MM.1S (cell line): ENCODE results near the gene SH2D2A.

Experiments used
- DNase-seq: peaks from one replicate; pipeline ENCODE4 v3.0.0-alpha.2; 2015
- H2AFZ ChIP-seq: fragments of 300-600 bp; sonication (generic); 2 replicates; pipeline ENCODE4 v1.6.0; 2016; ENCODE audit warnings: antibody characterized with exemption, low read length
- H3F3A ChIP-seq: fragments of 300-600 bp; sonication (generic); 2 replicates; pipeline ENCODE4 v1.6.1; 2016; ENCODE audit warnings: mild to moderate bottlenecking, antibody characterized with exemption, low read length, moderate library complexity, mixed read lengths; ENCODE audit not compliant: insufficient read depth
- H3K27ac ChIP-seq: fragments of 300-600 bp; sonication (generic); 2 replicates; pipeline ENCODE4 v1.5.1; 2016; ENCODE audit warnings: mild to moderate bottlenecking, low read length
- H3K27me3 ChIP-seq: fragments of 300-600 bp; sonication (generic); replicated peaks from 2 replicates; pipeline ENCODE4 v1.6.0; 2016; ENCODE audit warnings: low read length; ENCODE audit not compliant: insufficient read depth
- H3K36me3 ChIP-seq: fragments of 300-600 bp; sonication (generic); replicated peaks from 2 replicates; pipeline ENCODE4 v1.6.1; 2016; ENCODE audit warnings: mild to moderate bottlenecking, low read length, mixed read lengths; ENCODE audit not compliant: insufficient read depth
- H3K4me1 ChIP-seq: fragments of 300-600 bp; sonication (generic); 2 replicates; pipeline ENCODE4 v1.6.1; 2016; ENCODE audit warnings: low read length, mixed read lengths
- H3K4me2 ChIP-seq: fragments of 300-600 bp; sonication (generic); 2 replicates; pipeline ENCODE4 v1.6.0; 2016; ENCODE audit warnings: low read depth, low read length
- H3K4me3 ChIP-seq: fragments of 300-600 bp; sonication (generic); 2 replicates; pipeline ENCODE4 v1.5.1; 2016; ENCODE audit warnings: low read length, mixed read lengths
- H3K79me2 ChIP-seq: fragments of 300-600 bp; sonication (generic); 2 replicates; pipeline ENCODE4 v1.6.1; 2016; ENCODE audit warnings: mixed run types, low read length, mixed read lengths
- H3K9ac ChIP-seq: fragments of 300-600 bp; sonication (generic); 2 replicates; pipeline ENCODE4 v1.6.1; 2016; ENCODE audit warnings: low read length, mixed read lengths
- H3K9me2 ChIP-seq: fragments of 300-600 bp; sonication (generic); replicated peaks from 2 replicates; pipeline ENCODE4 v1.6.1; 2016; ENCODE audit warnings: mild to moderate bottlenecking, low read length, mixed read lengths; ENCODE audit not compliant: insufficient read depth
- H3K9me3 ChIP-seq: fragments of 300-600 bp; sonication (generic); replicated peaks from 2 replicates; pipeline ENCODE4 v1.6.1; 2016; ENCODE audit warnings: mild to moderate bottlenecking, low read length, mixed read lengths; ENCODE audit not compliant: insufficient read depth
- H4K20me1 ChIP-seq: fragments of 300-600 bp; sonication (generic); 2 replicates; pipeline ENCODE4 v1.6.1; 2016; ENCODE audit warnings: mild to moderate bottlenecking, low read length, moderate library complexity, mixed read lengths; ENCODE audit not compliant: insufficient read depth
- EZH2 ChIP-seq: fragments of 300-600 bp; sonication (generic); optimal IDR thresholded peaks from 2 replicates; pipeline ENCODE3; 2017; ENCODE audit warnings: low read depth, mild to moderate bottlenecking, antibody characterized with exemption, low read length, mixed read lengths
- EZH2phosphoT487 ChIP-seq: fragments of 300-600 bp; sonication (generic); IDR thresholded peaks from 2 replicates; pipeline ENCODE4 v1.6.1; 2018; ENCODE audit warnings: antibody characterized with exemption, low read length
- TF ChIP-seq, protein P1 (sequence below): fragments of 300-600 bp; sonication (generic); IDR thresholded peaks from 2 replicates; pipeline ENCODE4 v1.5.1; 2016; ENCODE audit warnings: antibody characterized with exemption, low read length, mixed read lengths

The SH2D2A gene

DNA sequence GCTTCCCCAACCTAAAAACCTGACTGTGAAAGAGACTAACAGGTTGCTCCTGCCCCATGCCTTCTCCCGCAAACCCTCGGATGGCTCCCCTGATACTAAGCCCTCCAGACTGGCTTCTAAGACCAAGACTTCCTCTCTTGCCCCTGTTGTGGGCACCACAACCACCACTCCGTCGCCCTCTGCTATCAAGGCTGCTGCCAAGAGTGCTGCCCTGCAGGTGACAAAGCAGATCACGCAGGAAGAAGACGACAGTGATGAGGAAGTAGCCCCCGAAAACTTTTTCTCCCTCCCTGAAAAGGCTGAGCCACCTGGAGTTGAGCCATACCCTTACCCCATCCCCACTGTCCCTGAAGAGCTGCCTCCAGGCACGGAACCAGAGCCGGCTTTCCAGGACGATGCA is 30.0 kb downstream of the SH2D2A start:
- no peak overlapping the region for H2AFZ ChIP-seq

DNA sequence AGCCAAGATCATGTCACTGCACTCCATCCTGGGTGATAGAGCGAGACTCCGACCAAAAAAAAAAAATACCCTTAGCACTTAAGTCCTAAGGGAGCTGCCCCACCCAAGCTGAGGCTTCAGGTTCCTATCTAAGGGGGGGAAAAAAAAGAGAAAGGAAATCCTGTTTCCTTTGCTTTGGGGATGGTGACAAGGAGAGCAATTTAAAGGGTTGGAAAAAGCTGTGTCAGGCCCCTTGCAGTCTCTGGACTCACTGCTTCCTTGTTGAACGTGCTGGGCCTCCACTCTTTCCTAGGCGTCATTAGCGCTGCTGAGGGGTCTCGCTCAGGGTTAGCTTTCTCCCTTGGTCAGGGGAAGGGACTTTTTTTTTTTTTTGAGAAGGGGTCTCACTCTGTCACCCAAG is 31.2 kb downstream of the SH2D2A start:
- Histone ChIP-seq H3K9me2 (no peaks in the 10 kb centered on the region), H3K9me3 (no peaks in the 10 kb centered on the region), H3K27ac (no peak overlapping the region), H2AFZ (no peak overlapping the region), H3K9ac (no peak overlapping the region), H3K79me2 (peaks cover 47% of the 10 kb centered on the region), H3K36me3 (peaks cover 6% of the 10 kb centered on the region; the same call in 1 of the 2 replicates), H3K4me3 (no peak overlapping the region), H3F3A (no peaks in the 10 kb centered on the region), H4K20me1 (no peaks in the 10 kb centered on the region), H3K4me1 (no peaks in the 10 kb centered on the region), H3K4me2 (no peak overlapping the region), H3K27me3 (no peaks in the 10 kb centered on the region)
- DNase-seq, result no peak
- TF ChIP-seq EZH2, result no peak
- no peak for TF ChIP-seq EZH2phosphoT487
- TF ChIP-seq, protein P1, sequence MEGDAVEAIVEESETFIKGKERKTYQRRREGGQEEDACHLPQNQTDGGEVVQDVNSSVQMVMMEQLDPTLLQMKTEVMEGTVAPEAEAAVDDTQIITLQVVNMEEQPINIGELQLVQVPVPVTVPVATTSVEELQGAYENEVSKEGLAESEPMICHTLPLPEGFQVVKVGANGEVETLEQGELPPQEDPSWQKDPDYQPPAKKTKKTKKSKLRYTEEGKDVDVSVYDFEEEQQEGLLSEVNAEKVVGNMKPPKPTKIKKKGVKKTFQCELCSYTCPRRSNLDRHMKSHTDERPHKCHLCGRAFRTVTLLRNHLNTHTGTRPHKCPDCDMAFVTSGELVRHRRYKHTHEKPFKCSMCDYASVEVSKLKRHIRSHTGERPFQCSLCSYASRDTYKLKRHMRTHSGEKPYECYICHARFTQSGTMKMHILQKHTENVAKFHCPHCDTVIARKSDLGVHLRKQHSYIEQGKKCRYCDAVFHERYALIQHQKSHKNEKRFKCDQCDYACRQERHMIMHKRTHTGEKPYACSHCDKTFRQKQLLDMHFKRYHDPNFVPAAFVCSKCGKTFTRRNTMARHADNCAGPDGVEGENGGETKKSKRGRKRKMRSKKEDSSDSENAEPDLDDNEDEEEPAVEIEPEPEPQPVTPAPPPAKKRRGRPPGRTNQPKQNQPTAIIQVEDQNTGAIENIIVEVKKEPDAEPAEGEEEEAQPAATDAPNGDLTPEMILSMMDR, result no peak

More for the DNA sequence above, 30.0 kb downstream of the SH2D2A start:
- Histone ChIP-seq H3K9ac (no peak overlapping the region), H3K4me2 (no peak overlapping the region), H3K27ac (no peak overlapping the region), H3K27me3 (no peaks in the 10 kb centered on the region), H3K4me1 (no peaks in the 10 kb centered on the region), H3K36me3 (peaks cover 6% of the 10 kb centered on the region; the same call in 1 of the 2 replicates), H3K79me2 (peaks cover 36% of the 10 kb centered on the region), H3K9me2 (no peaks in the 10 kb centered on the region), H3K9me3 (no peaks in the 10 kb centered on the region), H3K4me3 (no peak overlapping the region), H3F3A (no peaks in the 10 kb centered on the region), H4K20me1 (no peaks in the 10 kb centered on the region)
- TF ChIP-seq, protein P1, result no peak
- TF ChIP-seq EZH2 (no peak), EZH2phosphoT487 (no peak)
- DNase-seq, result no peak

DNA sequence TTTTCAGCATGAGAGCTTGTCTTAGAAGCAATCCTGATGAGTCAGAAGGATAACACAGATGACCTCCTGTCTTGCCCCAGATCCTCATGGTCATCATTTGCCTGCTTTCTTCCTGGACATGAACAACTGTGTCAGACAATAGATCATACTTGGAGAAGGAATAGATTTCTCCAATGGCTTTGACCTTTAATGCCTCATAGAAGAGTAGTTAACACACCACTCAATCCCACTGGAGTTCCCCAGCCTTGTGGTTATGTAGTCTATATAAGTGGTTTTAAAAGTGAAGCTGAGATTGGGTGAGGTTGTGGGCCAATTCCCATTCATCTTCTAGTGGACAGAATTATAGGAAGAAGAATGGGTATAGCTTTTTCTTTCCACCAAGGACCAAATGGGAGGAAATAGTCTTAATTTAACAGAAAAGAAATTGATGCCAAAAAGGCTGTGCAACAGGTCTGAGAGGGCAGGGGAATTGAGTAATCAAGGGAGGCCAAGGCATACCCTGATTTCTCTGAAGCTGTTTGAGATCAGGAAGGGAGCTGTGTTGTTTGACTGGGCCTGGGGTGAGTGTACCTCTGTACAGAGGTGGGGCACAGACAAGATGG is 35.0 kb downstream of the SH2D2A start:
- H4K20me1 ChIP-seq, result peaks cover 11% of the 10 kb centered on the region; the same call in 1 of the 2 replicates
- TF ChIP-seq, protein P1, result no peak
- TF ChIP-seq EZH2 (no peak), EZH2phosphoT487 (no peak)
- no peaks in the 10 kb centered on the region for H3K9me2 ChIP-seq
- no peak overlapping the region for H3K4me3 ChIP-seq
- H3K36me3 ChIP-seq, result peaks cover 3% of the 10 kb centered on the region; the same call in 1 of the 2 replicates
- H3F3A ChIP-seq, result 0 out of 2 replicates have a peak, but pooled peaks cover 5% of the 10 kb centered on the region
- H3K4me2 ChIP-seq, result no peak overlapping the region
- no peak overlapping the region for H3K9ac ChIP-seq
- DNase-seq, result no peak
- no peaks in the 10 kb centered on the region for H3K27me3 ChIP-seq
- no peak overlapping the region for H3K27ac ChIP-seq
- H2AFZ ChIP-seq, result no peak overlapping the region
- H3K4me1 ChIP-seq, result no peaks in the 10 kb centered on the region
- H3K9me3 ChIP-seq, result no peaks in the 10 kb centered on the region
- peaks cover 69% of the 10 kb centered on the region for H3K79me2 ChIP-seq
